Testis (tissue), 2 donors: ENCODE data around the gene PHF1.

Experiments used
- POLR2A ChIP-seq: fragments of 450-650 bp; IDR thresholded peaks from one replicate; pipeline ENCODE4 v1.6.1; 2017; ENCODE audit warnings: antibody characterized with exemption, mild to moderate bottlenecking, moderate library complexity
- TF ChIP-seq, protein P1 (sequence below), 3 experiments: fragments of 450-650 bp in 2 of 3; fragments of 200-600 bp in 1 of 3; sonication (generic) in 1 of 3; IDR thresholded peaks; one replicate each; pipeline ENCODE4 v1.5.1; 2016 to 2019; ENCODE audit warnings: antibody characterized with exemption in 3 of 3, mild to moderate bottlenecking in 2 of 3, moderate library complexity in 1 of 3

DNA sequence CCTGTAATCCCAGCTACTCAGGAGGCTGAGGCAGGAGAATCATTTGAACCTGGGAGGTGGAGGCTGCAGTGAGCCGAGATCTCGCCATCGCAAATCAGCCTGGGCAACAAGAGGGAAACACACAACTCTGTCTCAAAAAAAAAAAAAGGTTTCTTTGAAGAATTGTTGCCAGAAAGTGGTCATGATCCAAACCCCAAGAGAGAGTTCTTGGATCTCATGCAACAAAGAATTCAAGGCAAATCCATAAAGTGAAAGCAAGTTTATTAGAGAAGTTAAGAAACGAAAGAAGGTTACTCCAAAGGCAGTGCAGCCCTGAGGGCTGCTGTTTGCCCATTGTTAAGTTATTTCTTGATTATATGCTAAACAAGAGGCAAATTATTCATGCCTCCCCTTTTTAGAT, 33.6 kb upstream of the PHF1 start:
- TF ChIP-seq, protein P1, sequence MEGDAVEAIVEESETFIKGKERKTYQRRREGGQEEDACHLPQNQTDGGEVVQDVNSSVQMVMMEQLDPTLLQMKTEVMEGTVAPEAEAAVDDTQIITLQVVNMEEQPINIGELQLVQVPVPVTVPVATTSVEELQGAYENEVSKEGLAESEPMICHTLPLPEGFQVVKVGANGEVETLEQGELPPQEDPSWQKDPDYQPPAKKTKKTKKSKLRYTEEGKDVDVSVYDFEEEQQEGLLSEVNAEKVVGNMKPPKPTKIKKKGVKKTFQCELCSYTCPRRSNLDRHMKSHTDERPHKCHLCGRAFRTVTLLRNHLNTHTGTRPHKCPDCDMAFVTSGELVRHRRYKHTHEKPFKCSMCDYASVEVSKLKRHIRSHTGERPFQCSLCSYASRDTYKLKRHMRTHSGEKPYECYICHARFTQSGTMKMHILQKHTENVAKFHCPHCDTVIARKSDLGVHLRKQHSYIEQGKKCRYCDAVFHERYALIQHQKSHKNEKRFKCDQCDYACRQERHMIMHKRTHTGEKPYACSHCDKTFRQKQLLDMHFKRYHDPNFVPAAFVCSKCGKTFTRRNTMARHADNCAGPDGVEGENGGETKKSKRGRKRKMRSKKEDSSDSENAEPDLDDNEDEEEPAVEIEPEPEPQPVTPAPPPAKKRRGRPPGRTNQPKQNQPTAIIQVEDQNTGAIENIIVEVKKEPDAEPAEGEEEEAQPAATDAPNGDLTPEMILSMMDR (IDR thresholded peaks at IDR 0.05) = no peak
- TF ChIP-seq POLR2A = no peak
